Breast epithelium (tissue), 4 donors: ENCODE data around the gene RNF212. TPM values are rescaled to one million over a fixed set of nuclear protein-coding genes. Genes with fewer than 3 reads are reported as not detected.
A peak's percentile ranks its signal among the peaks of the same experiment; 100 is the strongest.
"Not testable (repeated sequence)": the region's sequence is repeated elsewhere in the genome, so short reads cannot be mapped to it uniquely, and the experiment has no call there.

Experiments used
- DNase-seq, 2 donors: peaks; one replicate each; pipeline ENCODE4 v3.0.0-alpha.2; 2019; ENCODE audit warnings: low spot score in 2 of 2
- H3K27ac ChIP-seq, 2 donors: fragments of 200-600 bp; sonication (generic) in 1 of 2; one replicate each; pipeline ENCODE4 v1.5.1; 2016 to 2019; ENCODE audit warnings: mild to moderate bottlenecking in 1 of 2
- H3K27me3 ChIP-seq, 2 donors: fragments of 200-600 bp; sonication (generic) in 1 of 2; one replicate each; pipeline versions ENCODE4 v1.5.1 to v1.6.0; 2017 to 2019; ENCODE audit warnings: control low read depth in 1 of 2, mild to moderate bottlenecking in 1 of 2
- H3K36me3 ChIP-seq: fragments of 200-600 bp; one replicate; pipeline ENCODE4 v1.5.1; 2019
- H3K4me1 ChIP-seq, 2 donors: fragments of 200-600 bp; sonication (generic); one replicate each; pipeline ENCODE4 v1.5.1; 2016 to 2019; ENCODE audit warnings: control low read depth in 1 of 2
- H3K4me3 ChIP-seq, 3 donors: fragments of 200-600 bp; sonication (generic); 1 replicate in 2 of 3; 2 replicates in 1 of 3; pipeline ENCODE4 v1.5.1; 2016 to 2019; ENCODE audit warnings: mild to moderate bottlenecking in 3 of 3, moderate library complexity in 2 of 3
- H3K9me3 ChIP-seq, 2 donors: fragments of 200-600 bp; sonication (generic) in 1 of 2; one replicate each; pipeline ENCODE4 v1.5.1; 2016 to 2019; ENCODE audit warnings: control low read depth in 1 of 2
- CTCF ChIP-seq, 3 donors: fragments of 450-650 bp; IDR thresholded peaks; one replicate each; pipeline ENCODE4 v1.5.1; 2016 to 2017; ENCODE audit warnings: antibody characterized with exemption in 3 of 3, mild to moderate bottlenecking in 3 of 3, moderate library complexity in 3 of 3
- POLR2A ChIP-seq: fragments of 450-650 bp; IDR thresholded peaks from one replicate; pipeline ENCODE4 v1.6.1; 2016; ENCODE audit warnings: antibody characterized with exemption, mild to moderate bottlenecking, moderate library complexity
- POLR2AphosphoS5 ChIP-seq, 3 donors: sonication (generic); formaldehyde crosslinking; IDR thresholded peaks; one replicate each; pipeline ENCODE4 v1.6.1; 2017; ENCODE audit warnings: antibody characterized with exemption in 3 of 3
- intact Hi-C: fragments of 100-400 bp; cut with DNase I; formaldehyde crosslinking; loops from one replicate; pipeline ENCODE4 v1.15.1; 2023; ENCODE audit warnings: low total_unique reads
- total RNA-seq, 3 donors: library from RNA; depleted of rRNA; stranded (reverse); fragments of >200 nt; gene quantifications; one replicate each; pipeline ENCODE4 v1.1.0, GENCODE V29; 2016

Gene RNF212
- total RNA-seq, 3 donors from 2014 or later, result 5.1 to 15.7 (median 6.4) TPM

GRCh38 chr4:1048773-1049590 is 64.4 kb downstream of the RNF212 start:
- no peak overlapping the region for H3K27ac ChIP-seq
- H3K27me3 ChIP-seq, result peaks cover 0 to 15% of the 10 kb centered on the region in 2 donors
- peak in 1 of 2 donors; percentile 44 for DNase-seq
- intact Hi-C loops, result no loop called here
- no peak overlapping the region for H3K4me3 ChIP-seq
- TF ChIP-seq CTCF (IDR thresholded peaks at IDR 0.05) (no peak), POLR2A (no peak), POLR2AphosphoS5 (IDR thresholded peaks at IDR 0.05) (no peak)
- peaks cover 0 to 28% of the 10 kb centered on the region in 2 donors for H3K4me1 ChIP-seq
- H3K36me3 ChIP-seq, result no peaks in the 10 kb centered on the region
- H3K9me3 ChIP-seq, result no peaks in the 10 kb centered on the region

- Histone ChIP-seq H3K27ac (peak overlapping the region in 1 of 2 donors; percentile 87), H3K9me3 (no peaks in the 10 kb centered on the region), H3K36me3 (no peaks in the 10 kb centered on the region), H3K4me3 (peak overlapping the region in 2 of 3 donors; percentile 31 to 53), H3K27me3 (peaks cover 0 to 15% of the 10 kb centered on the region in 2 donors), H3K4me1 (peaks cover 0 to 32% of the 10 kb centered on the region in 2 donors)
- intact Hi-C loops, result no loop called here
- TF ChIP-seq POLR2A, result no peak
- TF ChIP-seq CTCF (IDR thresholded peaks at IDR 0.05), result no peak
- no peak for TF ChIP-seq POLR2AphosphoS5 (IDR thresholded peaks at IDR 0.05)
- DNase-seq, result peak in 1 of 2 donors; percentile 44
Measured at GRCh38 chr4:1047976-1048772, 65.2 kb downstream of the RNF212 start.

- peak in 1 of 2 donors; percentile 50 for DNase-seq
- peak overlapping the region in 2 of 3 donors; percentile 31 to 53 for H3K4me3 ChIP-seq
- peaks cover 0 to 32% of the 10 kb centered on the region in 2 donors for H3K4me1 ChIP-seq
- peak overlapping the region; percentile 48 to 87 for H3K27ac ChIP-seq
- intact Hi-C loops, result no loop called here
- TF ChIP-seq CTCF (IDR thresholded peaks at IDR 0.05) (no peak), POLR2AphosphoS5 (IDR thresholded peaks at IDR 0.05) (no peak), POLR2A (no peak)
- no peaks in the 10 kb centered on the region for H3K36me3 ChIP-seq
- H3K9me3 ChIP-seq, result no peaks in the 10 kb centered on the region
- H3K27me3 ChIP-seq, result peaks cover 0 to 11% of the 10 kb centered on the region in 2 donors
Measured at GRCh38 chr4:1047106-1047975, 66.0 kb downstream of the RNF212 start.

- intact Hi-C loops, H3K36me3 ChIP-seq, H3K9me3 ChIP-seq, H3K27me3 ChIP-seq: not testable (repeated sequence)
- Histone ChIP-seq H3K27ac (peak overlapping the region; percentile 48 to 87), H3K4me1 (peaks cover 6 to 32% of the 10 kb centered on the region in 2 donors), H3K4me3 (peak overlapping the region in 2 of 3 donors; percentile 31 to 53)
- peak; percentile 68 to 87 for DNase-seq
Measured at GRCh38 chr4:1046581-1047011, 66.8 kb downstream of the RNF212 start.

- H3K27ac ChIP-seq, result peak overlapping the region; percentile 10 to 87
- H3K4me1 ChIP-seq, result peaks cover 8 to 40% of the 10 kb centered on the region in 2 donors
- intact Hi-C loops, result no loop called here
- peak overlapping the region in 2 of 3 donors; percentile 39 to 50 for H3K4me3 ChIP-seq
- H3K9me3 ChIP-seq, result no peaks in the 10 kb centered on the region
- no peaks in the 10 kb centered on the region for H3K36me3 ChIP-seq
- TF ChIP-seq POLR2AphosphoS5 (IDR thresholded peaks at IDR 0.05) (no peak), CTCF (IDR thresholded peaks at IDR 0.05) (no peak), POLR2A (no peak)
- no peaks in the 10 kb centered on the region for H3K27me3 ChIP-seq
- DNase-seq, result no peak
Measured at GRCh38 chr4:1045595-1046201, 67.7 kb downstream of the RNF212 start.
